ENCODE results near the gene METAP1D.

GRCh38 chr2:171996021-171996420 lies 3.7 kb upstream of the METAP1D start:
- TF ChIP-seq CTCF (IDR thresholded peaks at IDR 0.05; ENCODE audit: insufficient read depth, low read length, poor library complexity, severe bottlenecking) (no peak), EZH2phosphoT487 (conservative IDR thresholded peaks at IDR 0.05; ENCODE audit: low read length) (no peak)
